Trophoblast cell (in vitro differentiated cells and primary cell): Measurements from ENCODE around the gene PLEKHO2.

Source experiments
- DNase-seq, 2 donors: peaks; one replicate each; pipeline ENCODE4 v3.0.0-alpha.2; 2016
- H2AFZ ChIP-seq: 2 replicates; pipeline ENCODE4 v1.6.1; 2013; ENCODE audit warnings: low read length, moderate library complexity, mild to moderate bottlenecking; ENCODE audit not compliant: insufficient read depth, poor library complexity
- H2AK5ac ChIP-seq: 2 replicates; pipeline ENCODE4 v1.6.1; 2013; ENCODE audit warnings: mild to moderate bottlenecking, low read length
- H2BK120ac ChIP-seq: 2 replicates; pipeline ENCODE4 v1.6.1; 2013; ENCODE audit warnings: low read length, mild to moderate bottlenecking, moderate library complexity; ENCODE audit not compliant: insufficient read depth, poor library complexity
- H2BK12ac ChIP-seq: 2 replicates; pipeline ENCODE4 v1.6.1; 2013; ENCODE audit warnings: mild to moderate bottlenecking, low read length, moderate library complexity
- H2BK5ac ChIP-seq: 2 replicates; pipeline ENCODE4 v1.6.1; 2013; ENCODE audit warnings: low read length, low read depth, moderate library complexity, mild to moderate bottlenecking; ENCODE audit not compliant: poor library complexity
- H3K14ac ChIP-seq: 2 replicates; pipeline ENCODE4 v1.6.1; 2013; ENCODE audit warnings: mild to moderate bottlenecking, low read length
- H3K18ac ChIP-seq: 2 replicates; pipeline ENCODE4 v1.6.1; 2013; ENCODE audit warnings: mild to moderate bottlenecking, low read length
- H3K23ac ChIP-seq: 2 replicates; pipeline ENCODE4 v1.6.1; 2013; ENCODE audit warnings: low read length
- H3K27ac ChIP-seq: 2 replicates; pipeline ENCODE4 v1.5.1; 2013; ENCODE audit warnings: low read depth, mild to moderate bottlenecking, inconsistent platforms, low read length, moderate library complexity
- H3K27me3 ChIP-seq: 2 replicates; pipeline ENCODE4 v1.6.1; 2013; ENCODE audit warnings: inconsistent platforms, mild to moderate bottlenecking, low read length, moderate library complexity; ENCODE audit not compliant: insufficient read depth
- H3K36me3 ChIP-seq, 2 experiments: 1 replicate in 1 of 2; 2 replicates in 1 of 2; pipeline ENCODE4 v1.6.1; 2013; ENCODE audit warnings: low read length in 2 of 2, mild to moderate bottlenecking in 2 of 2, moderate library complexity in 1 of 2; ENCODE audit not compliant: insufficient read depth in 2 of 2, control insufficient read depth in 1 of 2
- H3K4ac ChIP-seq: 2 replicates; pipeline ENCODE4 v1.6.1; 2013; ENCODE audit warnings: low read depth, mild to moderate bottlenecking, low read length, moderate library complexity
- H3K4me1 ChIP-seq, 2 experiments: 1 replicate in 1 of 2; 2 replicates in 1 of 2; pipeline ENCODE4 v1.6.1; 2013; ENCODE audit warnings: low read length in 2 of 2, mild to moderate bottlenecking in 2 of 2, moderate library complexity in 1 of 2; ENCODE audit not compliant: insufficient read depth in 2 of 2, control insufficient read depth in 1 of 2
- H3K4me2 ChIP-seq: 2 replicates; pipeline ENCODE4 v1.6.1; 2013; ENCODE audit warnings: inconsistent platforms, mild to moderate bottlenecking, low read length, moderate library complexity
- H3K4me3 ChIP-seq: 2 replicates; pipeline ENCODE4 v1.5.1; 2013; ENCODE audit warnings: mild to moderate bottlenecking, low read depth, low read length, inconsistent platforms
- H3K79me1 ChIP-seq: one replicate; pipeline ENCODE4 v1.6.1; 2013; ENCODE audit warnings: low read length
- H3K79me2 ChIP-seq: 2 replicates; pipeline ENCODE4 v1.6.1; 2013; ENCODE audit warnings: low read length, mild to moderate bottlenecking; ENCODE audit not compliant: control insufficient read depth, insufficient read depth, poor library complexity
- H3K9ac ChIP-seq: 2 replicates; pipeline ENCODE4 v1.6.1; 2013; ENCODE audit warnings: mild to moderate bottlenecking, low read length
- H3K9me3 ChIP-seq: 2 replicates; pipeline ENCODE4 v1.6.1; 2013; ENCODE audit warnings: low read depth, mild to moderate bottlenecking, control low read depth, inconsistent platforms, low read length; ENCODE audit not compliant: insufficient read depth
- H4K12ac ChIP-seq: 2 replicates; pipeline ENCODE4 v1.6.1; 2013; ENCODE audit warnings: low read depth, mild to moderate bottlenecking, low read length, moderate library complexity
- H4K8ac ChIP-seq: 2 replicates; pipeline ENCODE4 v1.6.1; 2013; ENCODE audit warnings: low read depth, mild to moderate bottlenecking, low read length, moderate library complexity
- H4K91ac ChIP-seq: one replicate; pipeline ENCODE4 v1.6.1; 2013; ENCODE audit warnings: low read depth, mild to moderate bottlenecking, low read length, moderate library complexity
- WGBS: extraction: QIAGEN DNeasy Blood & Tissue Kit; methylation state at CpG from one replicate; pipeline ENCODE4 v1.1.7; 2013; ENCODE audit warnings: missing lambda C conversion rate; ENCODE audit not compliant: insufficient read length, insufficient coverage; ENCODE audit errors: extremely low coverage; 5-methylcytosine and 5-hydroxymethylcytosine counted together

PLEKHO2 gene

DNA sequence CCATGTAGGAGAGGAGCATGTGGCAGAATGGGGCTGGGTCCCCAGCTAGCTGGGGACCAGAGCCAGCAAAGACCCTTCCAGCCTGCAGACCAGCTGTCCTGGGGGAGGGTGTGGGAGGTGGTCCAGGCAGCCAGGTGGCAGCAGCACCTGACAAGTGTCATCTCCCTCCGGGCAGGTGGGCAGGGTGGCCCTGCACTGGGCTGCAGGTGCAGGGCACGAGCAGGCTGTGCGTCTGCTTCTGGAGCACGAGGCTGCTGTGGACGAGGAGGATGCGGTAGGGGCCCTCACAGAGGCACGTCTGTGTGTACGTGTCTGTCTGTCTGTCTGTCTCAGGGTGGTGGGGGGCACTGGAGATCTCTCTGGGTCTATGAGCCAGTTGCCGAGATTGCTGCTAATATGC lies 75.5 kb downstream of the PLEKHO2 start:
- no peak overlapping the region for H4K8ac ChIP-seq
- no peak overlapping the region for H4K91ac ChIP-seq
- no peak overlapping the region for H3K9ac ChIP-seq
- H3K36me3 ChIP-seq, result no peaks in the 10 kb centered on the region
- H3K4ac ChIP-seq, result no peak overlapping the region
- H3K27ac ChIP-seq, result no peak overlapping the region
- H3K4me1 ChIP-seq, result peaks cover 0 to 2% of the 10 kb centered on the region in 2 experiments
- H3K79me2 ChIP-seq, result no peaks in the 10 kb centered on the region
- no peak overlapping the region for H3K4me2 ChIP-seq
- H3K18ac ChIP-seq, result no peak overlapping the region
- no peak overlapping the region for H2AFZ ChIP-seq
- no peak overlapping the region for H2AK5ac ChIP-seq
- H3K27me3 ChIP-seq, result no peaks in the 10 kb centered on the region
- no peak for DNase-seq
- no peak overlapping the region for H3K23ac ChIP-seq
- no peak overlapping the region for H2BK5ac ChIP-seq
- H4K12ac ChIP-seq, result no peak overlapping the region
- no peaks in the 10 kb centered on the region for H3K79me1 ChIP-seq
- no peak overlapping the region for H3K14ac ChIP-seq
- H3K4me3 ChIP-seq, result no peak overlapping the region
- WGBS, result no CpG with 5 or more reads among the region's 9 CpGs
- H2BK120ac ChIP-seq, result no peak overlapping the region
- no peak overlapping the region for H2BK12ac ChIP-seq
- H3K9me3 ChIP-seq, result no peaks in the 10 kb centered on the region
